CD4-positive, alpha-beta T cell treated with Interleukin-1 beta for 1 hour (primary cell): ENCODE measurements around the gene ENOX1.

ENCODE experiments used
- DNase-seq, 2 donors: peaks; one replicate each; pipeline ENCODE4 v3.0.0-alpha.2; 2020 to 2022

The ENOX1 gene

DNA sequence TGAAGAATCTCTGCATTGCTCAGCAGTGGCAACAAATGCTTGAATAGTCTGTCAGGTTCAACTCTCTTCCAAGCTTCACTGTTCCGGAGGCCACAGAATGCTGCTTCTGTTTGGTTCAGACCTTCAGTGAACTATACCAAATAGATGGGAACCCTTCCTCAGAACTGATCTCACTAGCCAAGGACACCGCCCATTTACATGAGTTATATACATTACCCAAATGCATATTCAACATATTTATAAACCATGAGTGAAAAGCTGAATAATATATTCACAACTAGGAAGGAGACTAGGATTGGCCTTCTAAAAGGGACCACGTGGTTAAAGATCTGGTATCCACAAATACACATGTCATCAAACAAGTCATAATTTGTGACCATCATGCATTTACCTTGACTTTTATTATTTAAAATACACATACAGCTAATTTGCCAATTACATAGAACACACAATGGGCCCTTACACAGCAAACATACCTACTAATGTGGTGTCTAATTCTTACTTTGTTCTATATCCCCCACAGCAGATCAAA is 49.3 kb downstream of the ENOX1 start:
- no peak for DNase-seq

DNA sequence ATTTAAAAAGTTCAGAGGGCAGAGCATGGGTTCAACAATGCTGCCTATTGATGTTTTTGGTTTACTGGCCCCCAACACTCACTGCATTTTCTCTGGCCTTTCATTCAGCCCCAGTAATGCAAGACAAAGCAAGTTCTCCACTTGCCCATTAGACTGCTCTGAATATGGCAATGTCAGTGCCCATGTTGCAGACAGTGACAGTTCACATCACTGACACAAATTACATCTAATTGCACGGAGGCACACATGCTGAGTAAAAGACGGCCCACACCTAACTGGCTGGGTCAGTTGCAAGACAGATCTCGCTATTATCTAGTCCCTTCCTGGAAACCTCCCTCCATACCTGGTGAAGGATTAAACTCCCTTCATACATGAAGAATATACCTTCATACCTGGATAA is 54.0 kb downstream of the ENOX1 start:
- no peak for DNase-seq

DNA sequence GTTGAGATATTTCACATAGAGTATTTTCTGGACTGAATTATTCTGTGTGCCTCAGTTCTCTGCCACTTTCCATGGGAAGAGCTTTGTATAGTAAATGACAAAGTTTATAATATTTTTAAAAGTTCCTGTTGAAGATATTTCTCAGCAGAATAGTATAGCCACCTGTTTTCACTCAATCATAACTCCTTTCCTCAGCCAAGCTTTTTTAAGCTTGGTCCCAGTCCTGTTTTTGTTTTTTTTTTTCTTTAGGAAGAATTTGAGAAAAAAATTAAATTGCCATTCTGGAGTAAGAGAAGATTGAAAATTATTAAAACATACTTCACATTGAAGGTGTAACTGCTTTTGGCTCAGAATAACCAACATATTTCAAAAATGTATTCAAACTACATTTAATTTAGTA is 55.5 kb downstream of the ENOX1 start:
- DNase-seq: no peak

DNA sequence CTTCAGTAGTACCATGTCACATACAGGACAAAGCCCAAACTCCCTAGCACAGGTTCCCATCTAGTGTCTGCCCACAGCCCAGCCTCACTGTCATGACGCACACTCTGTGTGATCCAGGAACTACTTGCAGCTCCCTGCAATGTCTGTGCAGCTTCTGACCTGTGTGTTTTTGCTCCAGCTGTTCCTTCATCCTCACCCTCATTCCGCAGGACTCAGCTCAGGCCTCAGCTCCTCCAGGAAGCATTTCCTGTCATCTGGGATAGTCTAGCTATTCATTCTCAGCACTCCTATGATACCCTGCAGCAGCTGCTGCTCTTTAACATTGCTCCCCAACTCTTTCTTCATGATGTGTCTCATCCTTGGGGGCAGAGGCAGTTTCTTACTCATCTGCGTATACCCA is 56.1 kb downstream of the ENOX1 start:
- DNase-seq: no peak

DNA sequence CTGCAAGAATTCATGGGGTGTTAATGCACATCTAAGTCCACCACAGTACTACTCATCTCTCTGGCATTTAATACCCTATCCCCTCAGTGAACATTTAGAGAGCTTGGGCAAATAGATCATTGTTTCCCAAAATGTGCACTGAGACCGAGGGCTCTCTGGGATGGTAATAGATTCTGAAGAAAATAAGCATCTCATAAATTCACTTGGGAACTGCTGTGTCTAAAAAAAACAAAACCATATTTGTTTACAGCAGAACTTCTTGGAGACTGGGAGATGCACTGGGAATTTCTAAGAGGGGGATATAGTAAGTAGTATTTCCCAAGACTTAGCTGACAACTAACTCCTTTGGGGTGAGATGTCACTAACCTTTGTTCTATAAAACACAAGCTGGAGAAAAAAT is 58.4 kb downstream of the ENOX1 start:
- DNase-seq: no peak

DNA sequence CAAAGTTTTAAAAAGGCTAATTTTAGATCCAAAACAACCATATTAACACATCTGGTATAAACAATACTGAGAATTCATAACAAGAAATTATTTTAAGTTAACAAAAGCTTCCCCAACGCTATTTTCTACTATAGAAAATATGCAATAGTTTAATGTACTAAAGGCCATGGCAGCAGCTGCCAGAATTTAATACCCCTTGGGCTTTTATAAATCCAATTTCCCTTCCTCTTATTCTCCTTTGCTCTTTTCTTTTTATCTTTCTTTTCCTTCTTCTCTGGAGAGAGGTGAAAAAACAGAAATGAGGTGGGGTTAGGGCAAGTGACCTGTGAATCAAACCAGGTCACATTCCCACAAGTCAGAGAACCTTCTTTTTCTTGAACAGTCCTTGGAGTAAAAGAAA is 58.9 kb downstream of the ENOX1 start:
- no peak for DNase-seq

DNA sequence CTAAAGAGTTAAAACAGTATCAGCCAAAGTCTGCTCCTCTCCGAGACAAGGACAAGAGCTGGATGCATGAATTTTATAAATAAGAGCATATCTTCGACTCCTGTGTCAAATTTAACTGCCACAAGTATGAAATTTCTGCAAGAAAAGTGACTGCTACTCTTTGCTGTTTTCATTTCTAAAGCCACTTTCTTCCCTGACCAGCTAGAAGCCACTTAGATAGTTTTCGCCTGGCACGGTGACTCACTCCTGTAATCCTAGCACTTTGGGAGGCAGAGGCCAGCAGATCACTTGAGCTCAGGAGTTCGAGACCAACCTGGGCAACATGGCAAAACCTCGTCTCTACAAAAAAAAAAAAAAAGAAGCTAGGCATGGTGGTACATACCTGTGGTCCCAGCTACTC is 61.3 kb downstream of the ENOX1 start:
- no peak for DNase-seq

DNA sequence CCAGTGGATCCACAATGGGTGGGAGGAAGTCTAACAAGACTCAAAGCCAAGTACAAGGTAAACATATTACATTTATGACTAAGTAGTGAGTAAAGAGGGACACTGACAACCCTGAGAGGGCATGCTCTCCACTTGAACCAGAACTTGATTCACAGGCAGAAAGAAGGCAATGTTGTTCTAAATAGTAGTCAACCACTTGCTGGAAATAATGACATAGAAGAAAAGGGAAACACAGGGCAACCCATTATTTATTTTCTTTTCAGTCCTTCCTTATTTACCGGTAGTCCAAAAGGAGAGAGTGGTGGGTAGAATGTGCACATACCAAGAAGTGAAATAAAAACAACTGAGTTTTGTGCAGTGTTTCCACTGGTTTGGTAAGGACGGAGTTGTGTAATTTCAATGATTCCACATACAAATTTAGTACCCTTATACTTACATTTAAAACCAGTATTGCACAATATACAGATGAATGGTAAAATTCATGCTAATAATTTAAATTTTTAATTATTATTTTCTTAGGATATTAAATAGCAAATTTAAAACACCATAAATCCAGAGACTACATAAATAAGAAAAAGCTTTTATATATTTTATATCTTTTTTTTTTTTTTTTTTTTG is 65.9 kb downstream of the ENOX1 start:
- no peak for DNase-seq

DNA sequence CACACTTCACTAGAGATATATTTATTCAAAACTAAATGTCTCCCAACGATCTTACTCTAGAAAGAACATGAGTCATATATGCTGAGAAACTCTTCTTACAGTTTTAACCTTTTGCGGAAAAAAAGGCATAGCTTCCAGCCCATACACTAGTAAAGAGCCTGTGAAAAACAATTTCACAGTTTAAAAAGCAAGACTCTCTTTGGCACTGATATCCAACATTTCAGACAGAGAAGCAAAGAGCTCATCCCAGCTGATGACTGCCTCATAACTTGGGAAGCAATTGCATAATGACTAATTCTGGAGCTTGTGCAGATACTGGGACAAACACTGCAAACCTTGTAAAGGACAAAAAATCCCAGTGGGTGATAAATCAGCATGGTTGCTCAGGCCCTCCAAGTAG is 88.0 kb downstream of the ENOX1 start:
- no peak for DNase-seq

DNA sequence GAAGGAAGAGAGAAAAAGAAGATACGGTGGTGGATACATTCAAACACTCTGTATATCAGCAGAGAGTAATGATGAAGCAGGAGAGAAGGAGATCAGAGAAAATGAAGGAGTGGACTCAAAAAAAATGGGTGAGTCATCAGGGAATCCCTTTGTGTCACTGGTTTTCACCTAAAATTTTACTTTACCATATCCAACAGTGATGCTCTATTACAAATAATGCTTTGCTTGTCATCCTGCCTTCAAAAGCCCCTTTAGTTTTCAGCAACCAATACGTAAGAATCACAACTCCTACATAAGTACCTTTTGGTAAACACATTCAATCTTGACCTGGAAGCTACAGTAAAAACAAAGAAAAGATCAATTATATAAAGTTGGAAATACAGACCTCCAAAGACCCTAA is 88.8 kb downstream of the ENOX1 start:
- no peak for DNase-seq

DNA sequence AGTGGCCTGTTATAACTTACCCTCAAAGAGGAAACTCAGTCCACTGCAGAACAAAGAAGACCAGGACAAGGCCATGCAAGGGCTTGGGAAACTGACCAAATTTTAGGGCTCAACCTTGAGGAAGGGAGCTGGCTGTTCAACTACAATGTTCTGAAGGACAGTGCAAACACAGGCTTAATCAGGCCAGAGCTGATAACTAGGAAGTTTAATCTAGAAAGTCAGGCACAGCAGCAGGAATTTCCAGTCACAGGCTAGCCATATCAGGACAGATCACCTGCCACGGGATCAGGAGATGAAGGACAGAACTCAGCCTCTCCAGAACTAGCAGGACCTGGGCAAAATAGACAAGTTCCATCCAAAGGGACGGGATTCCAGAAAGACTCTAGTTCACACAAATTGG is 89.4 kb downstream of the ENOX1 start:
- DNase-seq: no peak

DNA sequence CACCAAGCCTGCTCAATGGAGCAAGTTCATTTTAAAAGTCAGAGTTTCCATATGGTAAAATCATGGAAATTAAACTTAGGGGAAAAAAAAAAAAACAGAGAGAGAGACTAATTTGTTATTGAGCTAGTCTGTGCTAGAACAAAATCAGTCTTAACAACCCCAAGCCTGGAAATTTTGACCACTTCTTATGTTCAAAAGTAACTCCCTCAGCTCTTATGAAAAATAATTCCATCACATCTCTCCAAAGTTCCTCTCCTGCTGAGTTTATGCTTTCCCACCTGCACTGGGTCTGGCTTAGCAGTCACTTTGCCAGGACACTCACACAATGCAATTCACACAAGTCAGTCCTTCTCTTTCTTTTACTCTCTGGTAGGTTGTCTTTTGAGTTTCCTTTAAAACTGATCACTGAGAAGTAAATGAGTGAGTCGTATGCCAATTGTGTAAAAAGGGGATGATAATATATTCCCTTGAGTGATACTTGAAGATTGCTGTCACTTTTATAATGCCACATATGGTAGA is 92.6 kb downstream of the ENOX1 start:
- no peak for DNase-seq

DNA sequence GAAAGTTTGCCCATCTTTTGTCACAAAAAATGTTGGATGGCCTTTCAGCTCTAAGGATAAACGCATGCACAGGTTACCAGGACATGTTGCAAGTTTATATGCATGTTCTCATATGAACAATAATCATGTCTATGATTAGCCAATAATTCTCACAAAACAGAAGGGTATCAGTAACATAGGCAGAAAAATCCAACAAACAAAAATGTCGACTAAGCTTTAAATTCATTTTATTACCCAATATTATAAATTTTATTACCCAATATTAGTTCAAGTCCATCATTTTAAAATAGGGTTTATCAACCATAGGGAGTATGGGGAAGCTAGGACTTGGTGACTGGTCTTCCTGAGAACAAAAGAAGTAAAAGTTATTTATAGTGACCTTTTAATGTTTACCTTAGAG is 93.1 kb downstream of the ENOX1 start:
- DNase-seq: no peak

DNA sequence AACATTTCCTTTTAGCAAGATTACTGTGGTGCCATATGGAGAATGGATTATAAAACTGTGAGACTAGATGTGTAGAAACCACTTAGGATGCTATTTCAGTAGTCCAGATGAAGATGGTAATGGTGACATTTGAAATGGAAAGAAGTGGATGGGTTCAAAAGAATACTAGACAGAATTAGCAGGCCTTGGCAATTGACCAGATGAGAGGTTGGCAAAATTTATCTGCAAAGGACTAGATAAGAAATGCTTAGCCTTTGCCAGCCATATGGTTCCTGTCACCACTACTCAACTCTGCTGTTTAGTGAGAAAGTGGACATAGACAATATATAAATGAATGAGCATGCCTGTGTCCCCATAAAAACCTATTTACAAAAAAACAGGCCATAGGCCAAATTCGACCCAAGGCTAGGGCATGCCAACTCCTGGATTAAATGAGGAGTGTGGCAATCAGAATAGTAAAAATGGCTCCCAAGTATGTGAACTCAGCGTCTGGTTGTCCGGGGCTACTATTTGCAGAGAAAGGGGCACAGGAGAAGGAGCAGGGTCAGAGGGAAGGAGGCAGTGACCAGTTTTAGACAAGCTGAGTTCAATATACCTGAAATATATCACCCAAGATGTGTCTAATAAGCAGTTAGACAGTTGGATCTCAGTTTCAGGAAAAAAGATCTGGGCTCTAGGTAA is 98.4 kb downstream of the ENOX1 start:
- no peak for DNase-seq

DNA sequence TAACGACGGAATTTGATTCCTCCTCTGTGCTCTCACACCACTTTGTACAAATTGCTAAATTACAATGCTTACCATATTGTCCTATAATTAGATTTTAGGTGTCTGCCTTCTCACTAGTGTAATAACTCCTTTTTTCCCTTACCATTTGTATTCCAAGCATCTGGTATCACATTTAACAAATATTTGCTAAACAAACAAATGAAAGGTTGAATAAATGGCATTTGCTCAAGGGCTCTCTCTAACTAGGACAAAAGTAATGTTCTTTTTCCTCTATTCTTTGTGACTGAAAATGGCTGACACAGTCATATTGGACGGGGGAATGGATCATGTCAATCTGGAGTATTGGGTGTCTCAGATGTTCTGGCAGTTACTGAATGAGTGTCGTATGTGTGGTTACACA is 99.7 kb downstream of the ENOX1 start:
- DNase-seq: no peak

DNA sequence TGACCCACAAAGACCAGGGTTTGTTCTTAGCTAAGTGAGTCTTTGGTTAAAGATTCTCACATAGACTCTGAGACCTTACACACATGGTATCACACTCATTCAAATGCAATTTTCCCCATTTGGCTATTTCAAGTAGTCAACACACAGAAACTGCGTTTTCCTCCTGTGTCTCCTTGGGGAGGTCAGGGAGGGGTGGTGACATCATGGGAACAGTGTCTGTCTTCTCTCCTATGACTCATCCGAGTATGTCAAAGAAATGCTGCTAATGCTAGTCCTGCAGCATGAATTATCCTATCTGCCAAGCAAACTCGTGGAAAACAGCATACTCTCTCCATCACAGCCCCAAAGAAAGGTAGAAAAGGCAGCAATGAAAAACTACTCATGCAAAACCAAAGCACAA is 100.2 kb downstream of the ENOX1 start:
- DNase-seq: no peak

DNA sequence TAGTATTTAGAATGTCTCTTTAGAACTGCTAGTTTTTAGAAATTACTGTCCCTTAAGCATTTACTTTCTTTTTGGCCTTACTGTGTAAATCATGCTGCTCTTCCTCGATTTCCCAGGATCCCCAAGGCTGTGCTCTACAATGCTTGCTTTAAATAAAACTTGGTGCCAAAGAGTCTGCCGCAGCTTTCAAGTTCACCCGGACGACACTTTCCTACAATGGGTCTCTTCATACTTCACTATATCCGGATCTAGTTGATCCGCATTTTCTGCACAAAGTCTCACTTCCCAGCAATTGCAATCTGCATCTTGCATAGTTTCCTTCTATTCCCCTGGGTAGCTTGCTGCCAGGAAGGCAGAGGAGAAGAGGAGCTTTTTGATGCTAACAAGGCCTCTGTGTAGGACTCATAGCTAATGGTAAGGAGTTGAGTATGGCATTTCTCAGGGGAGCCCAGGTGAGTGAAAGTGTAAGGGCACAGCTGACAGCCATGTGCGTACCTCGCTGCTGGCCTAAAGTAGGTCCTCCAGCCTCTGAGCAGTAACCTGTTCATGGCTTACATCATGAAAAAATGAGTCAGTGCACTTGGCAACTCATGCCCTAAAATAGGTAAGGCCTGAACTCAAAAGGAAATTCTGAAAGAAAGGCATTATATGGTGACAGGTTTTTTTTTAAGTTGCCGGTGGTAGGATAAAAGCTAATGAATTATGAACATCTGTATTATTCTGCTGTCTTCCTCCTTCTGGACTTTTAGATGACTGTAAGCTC is 101.6 kb downstream of the ENOX1 start:
- DNase-seq: no peak

DNA sequence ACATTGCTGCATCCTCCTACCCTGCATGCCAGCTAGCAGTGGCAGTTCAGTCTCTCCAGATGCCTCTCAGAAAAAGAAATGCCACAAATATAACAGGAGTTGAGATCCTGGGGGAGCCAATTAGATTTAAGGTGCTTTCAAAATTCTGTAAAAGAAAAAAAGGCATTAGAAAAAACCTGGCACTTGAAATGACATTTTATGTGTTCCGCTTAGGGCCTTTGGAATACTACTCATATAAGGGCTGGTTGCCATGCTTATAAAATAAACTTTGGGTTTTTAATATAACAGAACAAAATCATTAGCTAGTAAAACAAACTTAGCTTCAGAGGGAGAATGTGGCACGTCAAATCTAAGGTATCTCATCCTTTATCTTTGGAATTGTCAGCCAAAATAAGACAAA is 104.1 kb downstream of the ENOX1 start:
- DNase-seq: no peak

DNA sequence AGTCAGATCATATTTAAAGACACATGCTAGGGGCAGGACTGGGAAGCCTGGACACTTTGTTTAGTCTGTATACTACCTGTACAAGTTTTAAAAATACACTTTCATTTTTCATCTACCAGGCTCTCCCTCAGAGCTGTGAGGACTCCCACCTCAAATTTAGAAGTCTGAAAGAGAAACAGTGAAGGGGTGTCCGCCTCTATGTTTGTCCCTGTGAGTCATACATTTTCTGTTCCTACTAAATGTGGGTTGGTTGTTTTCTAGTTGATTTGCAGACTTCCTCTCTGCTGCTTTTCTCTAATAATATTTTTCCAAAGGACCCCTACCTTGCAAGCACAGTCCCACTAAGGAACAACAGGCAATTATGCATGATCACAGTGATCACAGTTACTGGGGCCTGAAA is 110.5 kb downstream of the ENOX1 start:
- no peak for DNase-seq

DNA sequence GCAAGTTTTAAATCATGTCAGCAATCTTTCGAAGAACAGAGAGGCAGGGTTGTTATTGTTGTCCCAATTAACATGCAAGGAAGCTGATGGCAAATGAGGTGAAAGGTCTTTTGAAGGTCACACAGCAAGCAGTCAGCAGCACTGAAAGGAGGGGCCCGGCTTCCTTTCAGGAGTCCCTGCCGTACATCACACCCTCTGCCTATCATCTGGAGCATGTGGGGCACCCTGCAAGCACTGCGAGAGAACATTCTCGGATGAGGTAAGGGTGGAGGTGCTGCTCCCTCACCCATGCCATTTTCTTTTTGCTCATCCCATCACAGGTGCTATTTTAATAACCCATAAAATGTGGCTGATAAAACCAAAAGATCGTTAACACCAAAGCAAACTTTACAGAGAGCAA is 111.2 kb downstream of the ENOX1 start:
- DNase-seq: no peak

DNA sequence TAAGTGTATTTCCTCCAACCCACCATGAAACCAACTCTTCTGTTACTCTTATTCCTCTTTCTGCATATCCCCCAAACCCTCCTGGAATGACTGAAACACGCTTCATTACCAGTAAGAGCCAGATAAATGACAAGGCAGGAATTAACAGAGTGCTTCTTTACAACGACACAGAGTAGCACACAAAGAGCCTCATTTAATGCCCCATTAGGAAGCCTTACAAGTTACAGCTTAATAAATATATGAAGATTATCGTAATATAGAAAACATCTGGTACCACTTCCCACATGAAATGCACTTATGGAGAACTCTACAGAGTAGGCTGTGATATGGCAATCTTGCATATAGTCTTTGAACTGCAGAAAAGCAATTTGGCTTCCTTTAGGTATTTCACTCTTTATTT is 116.8 kb downstream of the ENOX1 start:
- no peak for DNase-seq

DNA sequence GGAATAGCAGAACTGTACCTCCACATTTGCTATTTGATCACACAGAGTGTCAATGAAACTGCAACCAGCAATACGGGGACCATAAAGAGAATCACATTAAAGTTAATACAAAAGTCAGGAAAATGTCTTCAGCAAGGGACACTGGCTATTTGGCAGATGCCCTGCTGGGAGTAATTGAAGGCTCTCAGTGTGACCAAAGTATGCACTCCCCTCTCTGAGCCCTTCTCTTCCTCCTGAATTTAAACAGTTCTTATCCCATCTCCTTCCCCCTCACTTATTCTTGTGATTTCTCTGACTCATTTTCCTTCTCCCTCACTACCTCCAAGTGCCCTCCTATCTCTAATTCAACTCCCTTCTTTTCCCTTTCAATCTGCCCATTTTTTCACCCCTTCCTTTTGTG is 117.7 kb downstream of the ENOX1 start:
- no peak for DNase-seq

DNA sequence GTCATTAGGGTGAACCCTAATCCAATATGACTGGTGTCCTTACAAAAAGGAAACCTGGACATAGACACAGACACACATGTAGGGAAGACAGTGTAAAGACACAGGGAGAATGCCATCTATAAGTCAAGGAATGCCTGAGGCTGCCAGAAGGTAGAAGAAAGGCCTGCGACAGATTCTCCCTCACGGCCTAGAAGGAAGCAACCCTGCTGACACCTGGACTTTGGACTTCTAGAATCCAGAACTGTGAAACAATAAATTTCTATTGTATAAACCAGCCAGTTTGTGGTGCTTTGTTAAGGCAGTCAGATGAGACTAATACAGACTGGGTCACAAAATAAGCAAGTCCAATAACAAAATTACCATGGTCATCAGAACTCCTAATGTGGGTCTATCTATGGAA is 120.4 kb downstream of the ENOX1 start:
- DNase-seq: no peak

DNA sequence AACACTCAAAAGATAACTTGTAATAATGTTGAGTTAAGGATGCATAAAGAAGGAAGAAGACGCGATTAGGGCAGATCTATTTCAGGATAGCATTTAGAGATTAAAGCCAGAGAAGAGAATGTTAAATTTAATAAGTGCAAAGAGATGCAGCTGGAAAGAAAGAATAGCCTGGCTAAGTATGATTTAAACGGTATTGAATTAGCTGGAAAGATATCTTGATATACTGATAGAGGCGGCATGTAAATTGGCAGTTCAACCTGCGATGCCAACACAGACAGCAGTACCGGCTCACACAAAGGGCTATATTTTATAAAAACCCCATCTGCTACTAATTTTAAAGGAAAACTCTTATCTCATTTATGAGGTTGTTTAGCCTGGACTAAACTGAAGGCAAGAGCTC is 121.4 kb downstream of the ENOX1 start:
- no peak for DNase-seq
